Measurements from ENCODE around the gene RGSL1.
"Not testable (repeated sequence)": the region's sequence is repeated elsewhere in the genome, so short reads cannot be mapped to it uniquely, and the experiment has no call there.

RGSL1 gene

DNA sequence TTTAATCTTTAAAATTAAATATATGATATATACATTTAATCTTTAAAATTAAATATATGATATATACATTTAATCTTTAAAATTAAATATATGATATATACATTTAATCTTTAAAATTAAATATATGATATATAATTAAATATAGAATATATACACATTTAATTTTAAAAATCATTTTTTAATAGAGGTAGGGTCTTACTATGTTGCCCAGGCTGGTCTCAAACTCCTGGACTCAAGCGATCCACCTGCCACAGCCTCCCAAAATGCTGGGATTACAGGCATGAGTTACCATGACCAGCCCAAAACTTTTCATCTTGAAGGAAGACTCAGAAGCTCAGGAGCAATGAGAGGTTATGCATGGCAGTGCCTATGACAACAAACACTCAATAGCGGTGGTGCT is 2.8 kb upstream of the RGSL1 start:
- not testable (repeated sequence) for DNase-seq

DNA sequence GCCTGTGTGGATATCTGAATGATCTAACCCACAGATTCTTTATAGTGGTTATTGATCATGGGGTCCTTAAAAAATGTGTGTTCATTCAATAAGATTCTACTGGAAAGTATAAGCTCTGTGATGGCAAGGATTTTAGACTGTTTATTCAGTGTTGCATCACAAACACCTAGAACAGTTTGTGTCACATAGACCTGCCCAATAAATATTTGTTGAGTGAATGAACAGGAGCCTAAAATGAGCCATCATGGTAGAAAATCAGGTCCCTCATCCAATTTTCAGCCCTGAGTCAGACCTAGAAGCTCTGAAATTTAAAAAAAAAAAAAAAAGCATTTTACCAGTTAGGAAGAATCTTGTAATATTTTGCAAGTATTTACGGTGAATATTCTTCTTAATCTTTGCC is 2.3 kb upstream of the RGSL1 start:
- no peak for DNase-seq

DNA sequence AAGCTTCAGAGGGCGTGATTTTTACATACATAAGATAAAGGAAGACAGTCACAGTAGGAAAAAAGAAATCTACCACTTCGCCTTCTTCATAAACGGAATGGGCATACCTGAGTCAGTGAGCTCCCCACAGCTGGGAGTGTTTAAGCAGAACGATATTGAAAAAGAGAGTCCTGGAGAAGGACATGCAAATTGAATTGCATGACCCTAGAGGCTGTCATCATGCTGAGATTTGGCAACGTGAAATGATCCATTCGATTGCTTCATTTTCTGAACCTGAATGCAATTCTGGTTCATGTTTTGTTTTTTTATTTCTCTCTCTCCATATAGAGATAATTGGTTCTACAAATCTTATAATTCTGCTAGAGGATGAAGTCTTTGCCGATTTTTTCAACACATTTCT is 3.7 kb downstream of the RGSL1 start:
- DNase-seq: no peak

DNA sequence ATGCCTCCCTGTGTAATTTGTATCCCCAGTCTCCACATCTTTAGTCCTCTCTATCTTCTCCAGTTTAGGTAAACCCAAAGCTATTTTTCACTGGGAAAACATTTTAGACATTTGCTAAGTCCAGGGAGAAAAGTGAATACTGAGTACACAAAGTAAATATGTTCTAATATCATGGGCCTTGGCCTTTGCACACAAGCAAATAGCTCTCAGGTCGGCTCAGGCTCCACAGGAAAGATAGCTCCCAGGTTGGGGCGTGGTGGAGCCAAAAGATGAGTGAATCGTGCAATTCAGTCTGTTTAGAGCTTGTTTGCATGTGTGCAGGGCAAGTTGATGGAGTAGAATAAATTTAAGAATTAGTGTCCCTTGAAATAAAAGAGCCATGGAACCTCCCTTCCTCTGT is 7.9 kb downstream of the RGSL1 start:
- DNase-seq: no peak

DNA sequence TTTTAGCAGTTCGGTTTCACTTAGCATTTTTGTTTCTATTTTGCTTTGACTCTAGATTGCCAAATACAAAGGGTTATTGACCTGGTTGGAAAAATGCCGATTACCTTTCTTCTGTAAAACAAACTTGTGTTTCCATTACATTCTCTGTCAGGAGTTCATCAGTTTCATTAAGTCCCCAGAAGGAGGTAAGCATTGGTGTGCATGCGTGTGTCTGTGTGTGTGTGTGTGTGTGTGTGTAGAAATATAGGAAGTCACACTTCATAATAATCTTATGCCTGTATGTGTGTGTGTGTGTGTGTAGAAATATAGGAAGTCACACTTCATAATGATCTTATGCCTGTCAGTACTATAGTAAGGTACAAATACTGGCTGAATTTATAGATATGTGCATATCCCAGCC is 10.0 kb downstream of the RGSL1 start:
- no peak for DNase-seq

DNA sequence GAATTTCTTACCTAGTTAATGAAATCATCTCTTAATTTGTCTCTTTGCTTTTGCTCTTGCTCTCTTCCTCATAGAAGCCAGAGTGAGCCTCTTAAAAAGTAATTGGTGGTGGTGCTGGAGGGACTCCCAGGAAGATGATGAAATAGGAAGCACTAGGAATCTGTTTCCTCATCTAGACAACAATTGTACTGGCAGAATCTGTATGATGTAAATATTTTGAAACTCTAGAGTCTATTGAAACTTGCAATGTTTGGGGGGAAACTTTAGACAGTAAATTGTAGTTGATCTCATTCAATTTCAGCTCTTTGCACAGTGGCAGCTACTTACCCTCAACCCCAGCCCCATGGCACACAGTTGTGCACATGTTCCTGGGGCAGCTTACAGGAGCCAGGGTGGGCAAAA is 10.6 kb downstream of the RGSL1 start:
- DNase-seq: no peak

DNA sequence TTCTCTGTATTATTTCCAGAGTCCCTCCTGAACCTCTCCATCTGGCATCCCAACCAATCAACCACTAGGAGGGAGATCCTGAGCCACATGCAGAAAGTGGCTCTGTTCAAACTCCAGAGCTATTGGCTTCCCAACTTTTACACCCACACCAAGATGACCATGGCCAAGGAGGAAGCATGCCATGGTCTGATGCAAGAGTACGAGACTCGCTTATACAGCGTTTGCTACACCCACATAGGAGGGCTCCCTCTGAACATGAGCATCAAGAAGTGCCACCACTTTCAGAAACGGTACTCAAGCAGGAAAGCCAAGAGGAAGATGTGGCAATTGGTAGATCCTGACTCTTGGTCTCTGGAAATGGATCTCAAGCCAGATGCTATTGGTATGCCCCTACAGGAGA is 23.6 kb downstream of the RGSL1 start:
- DNase-seq: no peak

DNA sequence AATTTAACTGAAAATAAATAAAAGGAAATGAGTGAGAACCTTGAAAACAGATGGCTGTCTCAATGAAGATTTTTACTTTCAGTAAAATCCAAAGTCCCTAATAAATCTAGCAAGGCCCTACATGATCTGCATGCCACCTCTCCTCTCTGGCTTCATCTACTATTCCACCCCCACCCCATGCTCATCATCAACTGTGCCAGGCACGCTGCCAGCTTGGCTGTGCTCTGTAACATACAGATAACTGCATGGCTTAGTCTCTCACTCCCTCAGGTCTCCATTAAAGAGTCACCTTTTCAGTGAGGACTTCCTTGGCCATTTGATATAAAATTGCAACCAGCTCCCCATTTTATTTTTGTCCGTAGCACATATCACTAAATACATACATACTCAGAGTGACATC is 26.7 kb downstream of the RGSL1 start:
- DNase-seq: no peak

DNA sequence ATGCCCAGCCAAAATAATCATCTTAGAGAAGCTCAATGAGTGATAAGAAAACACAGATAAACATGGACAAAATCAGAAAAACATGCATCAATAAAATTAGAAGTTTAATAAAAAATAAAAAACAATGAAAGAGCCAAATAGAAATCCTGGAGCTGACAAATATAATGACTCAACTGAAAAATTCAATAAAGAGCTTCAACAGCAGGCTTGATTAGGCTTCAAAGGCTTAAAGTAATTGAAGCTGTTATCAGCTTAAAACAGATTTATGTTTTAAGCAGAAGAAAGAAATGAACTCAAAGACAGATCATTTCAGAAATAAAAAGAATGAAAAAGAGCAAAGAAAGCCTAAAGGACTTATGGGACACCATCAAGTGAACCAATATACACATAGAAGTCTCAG is 28.3 kb downstream of the RGSL1 start:
- DNase-seq: no peak

DNA sequence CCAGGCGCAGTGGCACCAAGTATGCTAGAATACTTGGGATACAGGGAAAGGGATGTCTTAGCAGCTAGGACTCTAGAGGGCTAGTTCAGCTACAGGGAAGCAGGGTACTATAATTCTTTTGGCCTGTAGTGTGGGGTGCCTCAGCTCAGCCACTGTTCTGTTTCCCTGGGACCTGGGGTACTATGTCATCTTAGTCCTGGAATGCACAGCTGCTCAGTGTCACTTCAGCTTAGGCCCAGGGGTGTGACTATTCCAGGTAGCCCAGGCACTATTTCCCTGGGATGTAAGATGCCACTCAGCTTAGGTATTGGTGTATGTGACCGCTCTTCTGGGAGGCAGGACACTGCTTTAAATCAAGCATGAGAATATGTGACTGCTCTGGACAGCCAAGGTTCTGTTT is 34.1 kb downstream of the RGSL1 start:
- no peak for DNase-seq

DNA sequence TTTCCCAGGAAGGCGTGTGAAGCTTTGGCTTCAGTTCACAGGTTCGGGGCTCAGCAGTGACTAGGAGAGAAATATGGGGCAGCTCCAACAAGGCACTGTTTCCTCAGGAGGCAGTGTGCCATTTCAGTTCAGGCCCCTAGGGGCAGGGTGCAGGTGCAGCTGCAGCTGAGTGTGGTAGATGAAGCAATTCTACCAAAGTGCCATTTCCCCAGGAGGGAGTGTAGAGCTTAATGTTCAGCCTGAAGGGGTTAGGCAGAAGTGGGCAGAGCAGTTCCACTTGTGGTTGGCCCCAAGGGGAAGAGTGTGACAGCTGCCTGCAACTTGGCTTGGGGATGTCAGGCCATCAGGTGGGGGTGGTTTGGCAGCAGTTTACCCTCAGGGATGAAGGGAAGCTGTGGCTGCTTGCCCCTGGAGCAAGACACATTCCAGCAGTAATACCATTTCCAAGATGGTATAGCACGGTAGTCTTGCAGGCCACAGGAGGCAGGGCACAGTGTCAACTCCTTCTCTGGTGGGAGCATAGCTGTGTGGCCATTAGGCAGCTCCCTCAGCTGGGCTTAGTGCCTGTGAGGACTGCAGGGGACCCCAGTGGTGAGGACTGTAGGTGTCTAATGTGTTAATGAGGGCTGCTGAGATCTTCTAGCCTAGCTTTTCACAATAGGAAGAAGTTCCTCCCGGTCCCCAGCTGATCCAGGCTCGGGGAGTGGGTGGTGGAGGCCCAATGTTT is 34.7 kb downstream of the RGSL1 start:
- DNase-seq: no peak

DNA sequence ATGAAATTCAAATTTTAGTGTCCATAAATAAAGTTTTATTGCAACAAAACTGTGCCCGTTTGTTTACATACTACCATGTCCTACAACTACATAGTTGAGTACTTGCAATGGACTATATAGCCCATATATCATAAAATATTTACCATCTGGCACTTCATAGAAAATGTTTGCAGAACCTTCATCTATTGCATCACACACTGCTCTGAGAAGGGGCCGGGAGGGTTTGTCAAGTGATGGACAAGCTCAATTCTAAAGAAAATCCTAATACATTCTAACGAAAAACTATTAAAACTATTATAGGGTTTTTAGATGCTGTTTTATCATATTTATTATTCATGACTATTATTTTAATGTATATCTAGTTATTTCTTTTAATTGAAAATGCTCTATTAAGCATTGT is 35.9 kb downstream of the RGSL1 start:
- no peak for DNase-seq

DNA sequence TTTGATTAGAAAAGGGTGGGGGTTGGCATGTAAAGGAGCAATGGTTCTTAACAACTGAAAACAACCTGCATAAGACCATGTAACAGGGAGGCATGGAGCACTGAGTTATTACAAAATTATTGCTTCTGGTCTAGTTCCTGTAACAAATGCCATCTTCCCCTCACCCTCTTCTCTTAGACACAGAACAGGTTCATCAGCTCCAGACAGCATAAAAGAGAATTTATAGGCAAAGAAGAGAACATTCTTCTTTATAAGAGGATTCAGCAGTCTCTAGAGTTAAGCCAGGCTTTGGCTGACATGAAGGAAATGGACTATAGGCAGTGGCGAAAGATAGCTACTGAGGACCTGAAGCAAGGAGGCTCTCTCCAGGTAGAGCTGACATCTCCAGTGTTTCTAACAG is 38.9 kb downstream of the RGSL1 start:
- DNase-seq: no peak

DNA sequence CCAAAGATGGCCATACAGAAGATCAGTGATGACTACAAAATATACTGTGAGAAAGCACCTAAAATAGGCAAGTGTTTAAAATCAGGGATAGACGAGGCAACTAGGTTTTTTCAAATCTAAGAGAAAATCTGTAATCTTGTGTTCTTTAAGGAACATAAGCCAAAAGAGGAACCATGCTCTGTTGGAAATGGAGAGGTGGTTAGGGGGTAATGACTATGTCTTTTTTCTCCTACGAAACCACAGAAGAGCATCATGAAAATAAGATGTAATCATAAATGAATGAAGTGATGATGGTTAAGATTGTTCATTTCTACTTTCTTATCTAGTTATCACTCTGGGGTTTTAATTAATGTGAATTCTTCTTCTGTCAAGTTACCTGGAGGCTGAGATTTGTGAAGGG is 43.1 kb downstream of the RGSL1 start:
- no peak for DNase-seq

DNA sequence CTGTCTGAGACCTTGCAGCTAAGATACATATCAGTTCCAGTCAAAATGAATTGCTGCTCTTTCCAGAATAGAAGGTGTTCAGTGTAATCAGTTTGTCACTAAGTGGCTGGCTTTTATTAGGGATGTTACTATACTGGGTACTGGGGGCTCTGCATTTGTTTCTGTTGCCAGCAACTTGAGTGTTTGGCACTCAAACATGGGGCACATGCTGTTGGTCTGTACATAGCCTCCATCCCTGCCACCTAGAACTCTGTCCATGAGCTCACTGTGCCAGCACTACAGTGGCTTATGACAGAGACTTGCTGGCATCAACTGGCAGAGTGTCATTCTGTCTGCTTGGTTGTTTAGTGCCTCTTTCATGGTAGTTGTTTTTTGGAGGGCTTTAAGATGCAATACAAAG is 45.1 kb downstream of the RGSL1 start:
- no peak for DNase-seq

DNA sequence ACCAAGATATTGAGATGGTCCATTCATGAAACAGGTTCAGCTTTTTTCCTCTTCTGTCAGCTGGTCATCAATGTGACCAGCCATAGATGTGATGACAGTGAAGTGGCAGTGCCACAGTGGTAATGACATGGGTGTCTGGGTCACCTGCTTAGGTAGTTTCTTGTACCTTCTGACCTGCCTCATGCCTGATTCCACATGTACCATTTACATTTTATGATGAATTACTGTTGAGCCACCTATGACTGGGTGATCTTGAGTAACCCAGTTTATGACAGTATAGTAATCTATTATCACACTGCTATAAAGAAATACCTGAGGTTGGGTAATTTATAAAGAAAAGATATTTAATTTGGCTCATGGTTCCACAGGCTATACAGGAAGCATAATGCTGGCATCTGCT is 45.7 kb downstream of the RGSL1 start:
- DNase-seq: no peak

DNA sequence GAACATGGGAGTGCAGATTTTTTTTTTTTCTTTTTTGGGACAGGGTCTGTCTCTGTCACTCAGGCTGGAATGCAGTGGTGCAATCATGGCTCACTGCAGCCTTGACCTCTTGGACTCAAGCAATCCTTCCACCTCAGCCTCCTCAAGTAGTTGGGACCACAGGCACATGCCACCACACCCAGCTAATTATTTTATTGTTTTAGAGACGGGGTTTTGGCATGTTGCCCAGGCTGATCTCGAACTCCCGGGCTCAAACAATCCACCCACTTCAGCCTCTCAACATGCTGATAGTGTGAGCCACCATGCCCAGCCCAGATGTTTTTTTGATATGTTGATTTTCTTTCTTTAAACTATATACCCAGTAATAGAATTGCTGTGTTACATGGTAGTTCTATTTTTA is 57.7 kb downstream of the RGSL1 start:
- no peak for DNase-seq

DNA sequence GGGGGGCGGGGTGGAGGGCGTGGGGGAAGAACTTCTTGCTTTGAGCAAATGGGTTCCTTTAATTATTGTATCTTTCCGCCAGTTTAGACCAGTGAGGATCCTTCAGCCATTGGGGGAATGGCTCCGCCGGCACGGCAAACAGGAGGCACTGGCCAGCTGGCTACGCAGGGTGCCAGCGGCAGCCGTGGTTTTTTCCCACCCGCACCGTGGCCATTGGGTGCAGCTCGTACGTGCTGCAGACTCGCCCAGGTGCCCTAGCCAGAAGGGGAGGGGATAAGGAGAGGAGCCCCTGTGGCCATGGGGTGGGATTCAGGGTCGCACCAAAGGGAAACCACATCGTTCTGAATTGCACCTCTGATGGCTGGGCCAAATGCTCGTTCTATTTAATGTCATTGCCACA is 65.6 kb downstream of the RGSL1 start:
- no peak for DNase-seq

DNA sequence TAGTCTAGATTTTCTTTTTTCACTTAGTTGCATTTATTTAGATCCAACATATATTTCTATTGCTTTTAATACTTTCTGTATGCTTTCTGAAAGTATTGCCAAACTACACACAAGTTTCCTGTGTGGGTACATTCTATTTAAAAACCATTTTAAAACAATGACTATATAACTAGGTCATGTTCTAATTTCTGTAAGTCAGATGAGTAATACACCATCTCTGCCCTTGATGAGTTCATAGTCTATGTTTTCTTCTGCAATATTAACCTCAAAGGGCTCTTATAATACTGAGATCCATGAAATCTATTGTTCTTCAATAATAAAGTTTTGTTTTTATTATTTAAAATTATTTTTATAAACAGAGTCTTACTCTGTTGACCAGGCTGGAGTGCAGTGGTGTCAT is 70.8 kb downstream of the RGSL1 start:
- no peak for DNase-seq

DNA sequence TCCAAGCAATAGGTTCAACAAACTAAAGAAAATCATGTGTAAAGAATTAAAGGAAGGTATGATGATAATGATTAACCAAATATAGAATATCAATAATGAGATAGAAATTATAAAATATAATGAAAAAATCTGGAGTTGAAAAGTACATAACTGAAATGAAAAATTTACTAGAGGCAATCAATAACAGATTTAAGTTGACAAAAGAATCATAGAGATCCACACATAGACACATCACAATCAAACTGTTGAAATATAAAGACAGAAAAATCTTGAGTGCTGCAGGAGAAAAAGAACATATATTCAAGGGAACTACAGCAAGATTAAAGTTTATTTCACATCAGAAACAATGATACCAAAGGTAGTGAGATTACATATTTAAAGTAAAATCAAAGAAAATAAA is 75.4 kb downstream of the RGSL1 start:
- DNase-seq: no peak

DNA sequence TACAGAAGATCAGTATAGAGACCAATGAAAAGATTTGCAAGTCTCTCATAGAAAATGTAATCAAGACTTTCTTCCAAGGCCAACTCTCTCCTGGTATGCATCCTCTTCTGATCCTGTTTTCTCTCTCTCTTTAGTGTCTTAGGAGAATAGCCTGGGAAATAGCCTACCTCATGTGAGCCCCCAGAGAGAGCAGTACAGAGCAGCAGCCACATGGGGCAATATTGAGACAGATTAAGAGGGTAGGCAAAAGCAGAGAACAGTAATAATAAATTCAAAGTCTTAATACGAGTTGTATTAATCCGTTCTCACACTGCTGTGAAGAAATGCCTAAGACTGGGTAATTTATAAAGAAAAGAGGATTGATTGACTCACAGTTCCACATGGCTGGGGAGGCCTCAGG is 77.7 kb downstream of the RGSL1 start:
- no peak for DNase-seq

DNA sequence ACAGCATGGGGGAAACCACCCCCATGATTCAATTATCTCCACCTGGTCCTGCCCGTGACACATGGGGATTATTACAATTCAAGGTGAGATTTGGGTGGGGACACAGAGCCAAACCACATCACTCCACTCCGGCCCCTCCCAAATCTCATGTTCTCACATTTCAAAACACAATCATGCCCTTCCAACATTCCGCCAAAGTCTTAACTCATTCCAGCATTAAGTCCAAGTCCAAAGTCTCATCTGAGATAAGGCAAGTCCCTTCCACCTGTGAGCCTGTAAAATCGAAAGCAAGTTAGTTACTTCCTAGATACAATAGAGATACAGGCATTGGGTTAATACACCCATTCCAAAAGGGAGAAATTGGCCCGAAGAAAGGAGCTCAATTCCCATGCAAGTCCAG is 78.3 kb downstream of the RGSL1 start:
- not testable (repeated sequence) for DNase-seq

DNA sequence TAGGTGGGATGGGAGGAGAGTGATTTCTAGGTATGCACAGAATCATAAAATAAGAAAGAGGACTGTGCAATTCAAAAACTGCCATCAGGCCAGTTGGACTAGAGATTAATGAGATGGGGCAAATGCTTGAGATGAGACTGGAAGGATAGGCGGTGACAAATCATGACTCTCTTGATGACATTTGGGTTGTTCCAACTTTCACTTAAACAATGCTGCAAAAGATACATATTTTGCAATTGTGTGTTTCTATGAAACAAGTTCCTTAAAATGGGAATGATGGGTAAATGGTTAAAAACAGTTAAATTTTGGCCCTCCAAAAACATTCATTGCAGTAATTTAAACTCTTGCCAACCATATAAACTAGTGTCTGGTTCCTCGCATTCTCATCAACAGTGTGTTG is 84.0 kb downstream of the RGSL1 start:
- no peak for DNase-seq

DNA sequence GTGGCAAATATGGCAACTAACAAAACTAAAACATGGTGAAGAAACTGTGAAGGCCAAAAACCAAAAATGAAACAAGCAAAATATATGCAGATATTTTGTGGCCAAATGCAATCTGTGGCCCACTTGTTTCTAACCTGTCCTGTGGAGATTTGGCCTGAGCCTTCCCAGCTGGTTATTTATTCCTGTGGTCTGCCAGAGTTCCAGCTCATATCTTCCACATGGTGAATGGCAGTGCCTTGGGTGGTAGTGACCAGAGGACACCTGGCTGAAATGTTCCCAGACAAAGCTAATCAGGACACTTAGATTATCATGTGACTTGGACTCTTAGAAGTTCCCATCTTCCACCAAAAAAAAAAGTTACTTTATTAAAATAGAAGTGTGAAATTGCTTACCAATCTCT is 99.4 kb downstream of the RGSL1 start:
- DNase-seq: no peak

DNA sequence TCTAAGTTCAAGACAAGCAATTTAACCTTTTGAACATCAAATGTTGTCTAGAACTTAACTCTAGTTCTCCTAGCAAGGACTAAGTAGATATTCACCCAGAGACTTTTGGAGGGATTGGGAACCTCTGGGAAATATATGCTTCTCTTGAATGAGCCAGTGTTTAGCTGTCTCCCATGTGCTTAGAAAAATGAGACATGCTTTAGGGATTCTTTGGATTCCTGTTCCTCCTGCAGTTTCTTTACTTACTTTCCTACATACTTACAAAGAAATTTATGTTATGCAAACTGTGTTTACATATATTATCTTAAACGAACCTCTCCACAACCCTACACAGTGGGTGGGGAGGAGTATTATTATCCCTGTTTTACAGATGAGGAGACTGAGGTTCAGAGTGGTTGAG is 99.9 kb downstream of the RGSL1 start:
- no peak for DNase-seq

DNA sequence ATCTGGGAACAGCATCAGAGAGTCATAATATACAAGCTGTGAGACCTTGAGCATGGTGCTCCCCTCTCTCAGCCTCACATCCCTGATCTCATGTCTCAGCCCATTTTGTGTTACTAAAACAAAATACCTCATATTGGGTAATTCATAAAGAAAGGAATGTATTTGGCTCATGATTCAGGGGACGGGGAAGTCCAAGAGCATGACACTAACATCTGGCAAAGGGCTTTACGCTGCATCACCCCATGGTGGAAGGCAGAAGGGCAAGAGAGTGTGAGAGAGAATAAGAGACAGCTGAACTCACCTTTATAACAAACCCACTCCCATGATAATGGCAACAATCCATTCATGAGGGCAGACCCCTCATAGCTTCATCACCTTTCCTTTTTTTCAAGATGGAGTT is 102.6 kb downstream of the RGSL1 start:
- no peak for DNase-seq

Measured in cerebellar nuclear complex (tissue), 1 donor.